ENCODE data around the gene CAMK2A. TPM values are rescaled to one million over a fixed set of nuclear protein-coding genes. Genes with fewer than 3 reads are reported as not detected.

Gene CAMK2A
- total and polyA plus RNA-seq, 9 donors = 0.12 to 1.3 (median 0.62) TPM

DNA sequence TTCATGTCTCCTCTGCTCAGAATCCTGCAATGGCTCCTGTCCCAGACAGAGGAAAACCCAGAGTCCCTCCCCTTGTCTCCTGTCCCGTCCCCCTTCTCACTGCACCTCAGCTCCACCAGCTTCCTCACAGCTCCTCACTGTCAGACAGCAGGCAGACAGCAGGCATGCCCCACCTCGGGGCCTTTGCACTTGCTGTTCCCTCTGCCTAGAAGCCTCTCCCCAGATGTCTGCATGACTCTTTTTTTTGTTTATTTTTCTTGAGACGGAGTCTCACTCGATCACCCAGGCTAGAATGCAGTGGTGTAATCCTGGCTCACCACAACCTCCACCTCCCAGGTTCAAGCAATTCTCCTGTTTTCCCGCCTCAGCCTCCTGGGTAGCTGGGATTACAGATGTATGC is 108.5 kb downstream of the CAMK2A start:
- intact Hi-C loops (cut with DNase I) = no loop called here
- TF ChIP-seq POLR2A (IDR thresholded peaks at IDR 0.05) = no peak
- TF ChIP-seq CTCF (IDR thresholded peaks at IDR 0.05) = no peak
- no peak for TF ChIP-seq EP300 (IDR thresholded peaks at IDR 0.05)
- no peak for DNase-seq

DNA sequence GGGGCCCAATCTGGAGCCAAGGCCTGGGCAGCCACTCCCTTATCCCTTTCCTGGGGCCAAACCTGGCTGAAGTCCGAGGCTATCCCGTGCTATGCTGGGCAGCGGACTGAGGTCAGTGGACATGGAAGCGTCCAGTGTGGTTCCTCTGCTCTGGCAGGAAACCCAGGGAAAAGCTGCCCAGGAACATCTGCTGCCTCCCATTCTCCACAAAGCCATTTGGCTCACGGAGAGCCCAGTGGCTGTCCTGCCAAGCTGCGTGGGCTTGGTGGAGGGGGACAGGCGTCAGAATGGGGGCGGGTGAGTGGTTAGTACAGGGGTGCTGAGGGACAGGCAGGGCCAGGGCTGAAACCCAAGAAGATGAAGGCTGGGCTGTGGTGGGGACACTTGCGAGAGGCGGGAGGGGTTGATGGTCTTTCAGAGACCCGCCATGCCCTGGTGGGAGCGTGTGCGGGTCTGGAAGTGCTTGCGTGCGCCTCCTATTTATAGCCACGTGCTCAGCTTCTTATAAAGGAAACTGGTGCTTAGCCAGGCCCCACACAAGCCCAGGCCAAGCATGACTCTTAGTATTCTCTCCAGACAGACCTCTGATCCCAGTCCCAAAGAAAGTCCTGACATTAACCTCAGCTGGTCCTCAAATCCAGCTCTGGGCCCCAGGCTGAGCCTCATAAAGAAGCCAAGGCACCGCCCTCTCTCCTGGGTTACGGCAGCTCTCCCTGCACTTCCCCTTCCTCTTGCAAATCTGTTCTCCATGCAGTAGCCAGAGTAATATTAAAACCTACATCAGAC is 109.1 kb downstream of the CAMK2A start:
- H3K36me3 ChIP-seq = no peaks in the 10 kb centered on the region
- peak overlapping the region; percentile 38 for H3K27ac ChIP-seq
- H3K4me1 ChIP-seq (ENCODE audit: insufficient read depth) = peaks cover 10% of the 10 kb centered on the region
- 55 to 69% (median 69%) methylated on average over 18 of the region's 18 CpGs for WGBS, 3 donors
- no peak for TF ChIP-seq CTCF (IDR thresholded peaks at IDR 0.05)
- no peak for TF ChIP-seq EP300 (IDR thresholded peaks at IDR 0.05)
- no peak for TF ChIP-seq POLR2A (IDR thresholded peaks at IDR 0.05)
- DNase-seq = peak in 2 of 5 donors; percentile 49 to 66
- no peaks in the 10 kb centered on the region for H3K27me3 ChIP-seq
- H3K4me3 ChIP-seq = no peak overlapping the region
- H3K9me3 ChIP-seq = no peaks in the 10 kb centered on the region
- intact Hi-C loops (cut with DNase I) = no loop called here

More for the DNA sequence above, 108.5 kb downstream of the CAMK2A start:
- no peaks in the 10 kb centered on the region for H3K27me3 ChIP-seq
- peaks cover 8% of the 10 kb centered on the region for H3K4me1 ChIP-seq (ENCODE audit: insufficient read depth)
- H3K4me3 ChIP-seq = no peak overlapping the region
- no peaks in the 10 kb centered on the region for H3K9me3 ChIP-seq
- peak overlapping the region in 1 of 2 donors; percentile 38 for H3K27ac ChIP-seq
- no peaks in the 10 kb centered on the region for H3K36me3 ChIP-seq
- WGBS, 3 donors = 57 to 74% (median 66%) methylated on average over 5 of the region's 5 CpGs

DNA sequence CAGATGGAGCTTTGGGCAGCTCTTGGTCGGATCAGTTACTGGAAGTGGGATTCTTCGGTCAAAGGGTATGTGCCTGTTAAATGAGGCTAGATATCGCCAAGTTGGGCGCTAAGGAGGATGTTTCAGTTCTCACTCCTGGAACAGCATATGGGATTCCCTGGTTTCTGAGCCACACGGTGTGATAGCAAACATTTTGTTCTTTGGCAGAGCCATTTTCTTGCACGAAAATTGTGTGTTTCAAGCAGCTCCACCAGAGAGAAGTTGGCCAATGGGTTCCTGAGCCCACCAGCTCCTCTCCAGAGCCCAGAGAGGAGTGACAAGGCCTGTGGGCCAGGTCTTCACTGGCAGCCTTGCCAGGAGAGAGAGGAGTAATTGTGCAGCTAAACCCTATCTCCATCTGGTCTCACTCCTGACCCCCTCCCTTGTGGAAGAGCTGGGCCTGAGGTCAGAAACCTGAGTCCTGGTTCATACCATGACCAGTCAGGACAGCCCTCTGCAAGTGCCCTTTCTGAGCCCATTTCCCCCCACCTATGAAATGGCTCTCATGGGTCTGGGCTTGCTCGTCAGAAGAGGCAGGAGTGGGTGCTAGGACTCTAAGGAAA is 110.5 kb downstream of the CAMK2A start:
- Histone ChIP-seq H3K27ac (no peak overlapping the region), H3K36me3 (no peaks in the 10 kb centered on the region), H3K27me3 (no peaks in the 10 kb centered on the region), H3K4me3 (no peak overlapping the region), H3K4me1 (ENCODE audit: insufficient read depth) (peaks cover 11% of the 10 kb centered on the region), H3K9me3 (no peaks in the 10 kb centered on the region)
- TF ChIP-seq EP300 (IDR thresholded peaks at IDR 0.05) (no peak), CTCF (IDR thresholded peaks at IDR 0.05) (no peak), POLR2A (IDR thresholded peaks at IDR 0.05) (no peak)
- 72 to 91% (median 84%) methylated on average over 7 of the region's 7 CpGs for WGBS, 3 donors
- DNase-seq = no peak
- intact Hi-C loops (cut with DNase I) = no loop called here

DNA sequence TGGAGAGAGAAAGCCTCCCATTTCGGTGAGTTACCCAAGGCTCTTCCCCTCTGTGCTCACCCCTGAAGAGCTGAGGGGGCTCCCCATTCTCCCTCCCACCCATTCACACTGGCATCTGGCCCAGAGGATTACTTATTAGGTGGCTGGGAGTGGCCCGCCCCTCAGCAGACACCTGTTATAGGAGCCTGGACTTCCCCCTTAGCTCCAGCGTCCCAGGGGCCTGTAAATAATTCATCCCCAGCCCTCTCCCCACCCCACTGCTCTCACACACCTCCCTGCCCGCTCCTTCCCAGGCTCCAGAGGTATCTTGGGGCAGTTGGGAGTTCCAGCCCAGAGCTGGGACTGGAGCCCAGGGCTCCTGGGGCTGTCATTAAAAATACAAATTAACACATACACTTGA is 111.3 kb downstream of the CAMK2A start:
- WGBS, 3 donors = 58 to 85% (median 63%) methylated on average over 4 of the region's 4 CpGs
- no peak overlapping the region for H3K4me3 ChIP-seq
- intact Hi-C loops (cut with DNase I) = no loop called here
- no peaks in the 10 kb centered on the region for H3K9me3 ChIP-seq
- TF ChIP-seq POLR2A (IDR thresholded peaks at IDR 0.05) (no peak), EP300 (IDR thresholded peaks at IDR 0.05) (no peak), CTCF (IDR thresholded peaks at IDR 0.05) (no peak)
- H3K4me1 ChIP-seq (ENCODE audit: insufficient read depth) = peaks cover 11% of the 10 kb centered on the region
- no peak overlapping the region for H3K27ac ChIP-seq
- H3K36me3 ChIP-seq = no peaks in the 10 kb centered on the region
- DNase-seq = no peak
- H3K27me3 ChIP-seq = no peaks in the 10 kb centered on the region
